Esophagus squamous epithelium (tissue), 5 donors: ENCODE data around the gene CSRP1. TPM values are rescaled to one million over a fixed set of nuclear protein-coding genes. Genes with fewer than 3 reads are reported as not detected.

Experiments used
- DNase-seq: peaks from one replicate; lab custom pipeline; 2025; lab: John Stamatoyannopoulos, UW
- H3K27ac ChIP-seq, 4 donors: fragments of 200-600 bp; sonication (generic); one replicate each; pipeline ENCODE4 v1.5.1; 2016 to 2019; ENCODE audit warnings: mild to moderate bottlenecking in 1 of 4
- H3K27me3 ChIP-seq, 4 donors: fragments of 200-600 bp; sonication (generic); 1 replicate in 3 of 4; 2 replicates in 1 of 4; pipeline versions ENCODE4 v1.5.1 to v1.6.0; 2017 to 2021; ENCODE audit warnings: antibody characterized with exemption in 1 of 4
- H3K36me3 ChIP-seq, 3 donors: fragments of 200-600 bp; sonication (generic); one replicate each; pipeline ENCODE4 v1.5.1; 2016 to 2019
- H3K4me1 ChIP-seq, 3 donors: fragments of 200-600 bp; sonication (generic); one replicate each; pipeline ENCODE4 v1.5.1; 2017 to 2019
- H3K4me3 ChIP-seq, 4 donors: fragments of 200-600 bp; sonication (generic); 1 replicate in 3 of 4; 2 replicates in 1 of 4; pipeline ENCODE4 v1.5.1; 2016 to 2019; ENCODE audit warnings: mild to moderate bottlenecking in 2 of 4, moderate library complexity in 1 of 4
- H3K9me3 ChIP-seq, 3 donors: fragments of 200-600 bp; sonication (generic); one replicate each; pipeline ENCODE4 v1.5.1; 2016 to 2019
- CTCF ChIP-seq, 6 experiments: fragments of 450-650 bp in 4 of 6; fragments of 200-600 bp in 2 of 6; sonication (generic) in 2 of 6; IDR thresholded peaks; one replicate each; pipeline ENCODE4 v1.5.1; 2016 to 2019; ENCODE audit warnings: antibody characterized with exemption in 6 of 6, mild to moderate bottlenecking in 4 of 6, moderate library complexity in 4 of 6
- POLR2A ChIP-seq, 4 donors: fragments of 450-650 bp; IDR thresholded peaks; one replicate each; pipeline ENCODE4 v1.6.1; 2017; ENCODE audit warnings: antibody characterized with exemption in 4 of 4, mild to moderate bottlenecking in 4 of 4, moderate library complexity in 3 of 4
- WGBS, 2 donors: methylation state at CpG; one replicate each; pipeline ENCODE4 v1.1.5; 2018; 5-methylcytosine and 5-hydroxymethylcytosine counted together
- intact Hi-C: fragments of 100-400 bp; cut with DNase I; formaldehyde crosslinking; loops from one replicate; pipeline ENCODE4 v1.15.0; 2022
- total RNA-seq, 4 donors: library from RNA; depleted of rRNA; stranded (reverse); fragments of >200 nt; gene quantifications; one replicate each; pipeline ENCODE4 v1.1.0, GENCODE V29; 2016
- donor health status: DM: yes; HTN: yes; CAD: no.

The CSRP1 gene
- total RNA-seq, 4 donors from 2014 or later: 243 to 1,044 (median 363) TPM

GRCh38 chr1:201488830-201489589, 17.9 kb downstream of the CSRP1 start:
- H3K4me3 ChIP-seq: no peak overlapping the region
- TF ChIP-seq POLR2A (IDR thresholded peaks at IDR 0.05) (no peak), CTCF (IDR thresholded peaks at IDR 0.05) (no peak)
- peaks cover 37 to 90% (median 55%) of the 10 kb centered on the region in 3 donors for H3K4me1 ChIP-seq
- peaks cover 7 to 84% (median 45%) of the 10 kb centered on the region in 3 donors for H3K36me3 ChIP-seq
- no peak for DNase-seq
- no peaks in the 10 kb centered on the region for H3K27me3 ChIP-seq
- intact Hi-C loops: no loop called here
- 56 to 65% methylated on average over 9 to 12 of the region's 12 CpGs for WGBS, 2 donors
- peak overlapping the region; percentile 54 to 93 (median 86) for H3K27ac ChIP-seq
- no peaks in the 10 kb centered on the region for H3K9me3 ChIP-seq

- no peak for TF ChIP-seq POLR2A (IDR thresholded peaks at IDR 0.05)
- TF ChIP-seq CTCF (IDR thresholded peaks at IDR 0.05): no peak
- WGBS, 2 donors: 46 to 72% methylated on average over 2 of the region's 2 CpGs
- intact Hi-C loops: no loop called here
- peaks cover 27 to 85% (median 43%) of the 10 kb centered on the region in 3 donors for H3K4me1 ChIP-seq
- H3K36me3 ChIP-seq: peaks cover 7 to 85% (median 36%) of the 10 kb centered on the region in 3 donors
- H3K27ac ChIP-seq: peak overlapping the region in 3 of 4 donors; percentile 37 to 93 (median 92)
- no peaks in the 10 kb centered on the region for H3K27me3 ChIP-seq
- H3K4me3 ChIP-seq: no peak overlapping the region
- DNase-seq: no peak
- H3K9me3 ChIP-seq: no peaks in the 10 kb centered on the region
These were observed 19.2 kb downstream of the CSRP1 start for GRCh38 chr1:201487742-201488141.

GRCh38 chr1:201486187-201486586, 20.7 kb downstream of the CSRP1 start:
- Histone ChIP-seq H3K36me3 (peaks cover 7 to 78% (median 36%) of the 10 kb centered on the region in 3 donors), H3K27me3 (no peaks in the 10 kb centered on the region), H3K4me3 (no peak overlapping the region), H3K4me1 (peaks cover 36 to 85% (median 49%) of the 10 kb centered on the region in 3 donors), H3K27ac (peak overlapping the region in 3 of 4 donors; percentile 71 to 93 (median 92)), H3K9me3 (no peaks in the 10 kb centered on the region)
- no peak for TF ChIP-seq POLR2A (IDR thresholded peaks at IDR 0.05)
- no peak for TF ChIP-seq CTCF (IDR thresholded peaks at IDR 0.05)
- intact Hi-C loops: no loop called here
- WGBS, 2 donors: 38 to 46% methylated on average over 3 of the region's 3 CpGs
- DNase-seq: no peak

- peak overlapping the region in 3 of 4 donors; percentile 71 to 93 (median 92) for H3K27ac ChIP-seq
- TF ChIP-seq POLR2A (IDR thresholded peaks at IDR 0.05) (no peak), CTCF (IDR thresholded peaks at IDR 0.05) (no peak)
These were observed 21.6 kb downstream of the CSRP1 start for GRCh38 chr1:201485184-201485774.

More at GRCh38 chr1:201485184-201485774, 21.6 kb downstream of the CSRP1 start:
- WGBS, 2 donors: 63 to 82% methylated on average over 2 to 3 of the region's 4 CpGs
- Histone ChIP-seq H3K36me3 (peaks cover 7 to 74% (median 36%) of the 10 kb centered on the region in 3 donors), H3K9me3 (no peaks in the 10 kb centered on the region), H3K27me3 (no peaks in the 10 kb centered on the region), H3K4me3 (no peak overlapping the region), H3K4me1 (peaks cover 36 to 85% (median 48%) of the 10 kb centered on the region in 3 donors)
- DNase-seq: no peak
- intact Hi-C loops: no loop called here
